ENCODE results near the gene MAP7. TPM values are rescaled to one million over a fixed set of nuclear protein-coding genes. Genes with fewer than 3 reads are reported as not detected.

The MAP7 gene
- total RNA-seq, 5 donors from 2014 or later (not counting 1 experiment from before 2014, with no cell fraction given): 0.33 to 0.73 (median 0.57) TPM

GRCh38 chr6:136333824-136334464 is 216.3 kb downstream of the MAP7 start:
- ATAC-seq (replicated peaks in 1 of 4) (no peak), DNase-seq (no peak)
- Mint-ChIP-seq H3K36me3 (no peaks in the 10 kb centered on the region), H3K4me1 (no peaks in the 10 kb centered on the region), H3K9me3 (no peaks in the 10 kb centered on the region), H3K27ac (no peak overlapping the region), H3K27me3 (peaks cover 0 to 1% of the 10 kb centered on the region in 2 donors), H3K4me3 (no peak overlapping the region)
- H3K9me3 ChIP-seq: no peaks in the 10 kb centered on the region
- no peaks in the 10 kb centered on the region for H3K4me1 ChIP-seq (ENCODE audit: control insufficient read depth in 1 of 2, extremely low read depth in 1 of 2, insufficient read depth in 2 of 2, low read length in 2 of 2)
- CTCF ChIA-PET: no interaction called here
- WGBS (ENCODE audit: insufficient coverage): 75% methylated on average over 11 of the region's 11 CpGs
- no peaks in the 10 kb centered on the region for H3K36me3 ChIP-seq (ENCODE audit: control insufficient read depth in 2 of 2, extremely low read depth in 1 of 2, insufficient read depth in 1 of 2, low read length in 1 of 2)
- POLR2A ChIA-PET: no interaction called here
- peaks cover 0 to 8% of the 10 kb centered on the region in 2 experiments for H3K27me3 ChIP-seq (replicated peaks in 1 of 2; ENCODE audit: control insufficient read depth in 2 of 2, extremely low read depth in 1 of 2, insufficient read depth in 2 of 2, low read length in 1 of 2)
- H3K4me3 ChIP-seq (ENCODE audit: control insufficient read depth in 1 of 2, extremely low read depth in 1 of 2, low read length in 1 of 2): no peak overlapping the region
- no peak overlapping the region for H3K27ac ChIP-seq (ENCODE audit: low read length)

GRCh38 chr6:136331461-136331860 is 218.8 kb downstream of the MAP7 start:
- H3K27me3 Mint-ChIP-seq: peaks cover 0 to 1% of the 10 kb centered on the region in 2 donors
- no peaks in the 10 kb centered on the region for H3K36me3 Mint-ChIP-seq
- Histone ChIP-seq H3K4me1 (ENCODE audit: control insufficient read depth in 1 of 2, extremely low read depth in 1 of 2, insufficient read depth in 2 of 2, low read length in 2 of 2) (no peaks in the 10 kb centered on the region), H3K27ac (ENCODE audit: low read length) (no peak overlapping the region), H3K9me3 (no peaks in the 10 kb centered on the region), H3K36me3 (ENCODE audit: control insufficient read depth in 2 of 2, extremely low read depth in 1 of 2, insufficient read depth in 1 of 2, low read length in 1 of 2) (no peaks in the 10 kb centered on the region), H3K27me3 (replicated peaks in 1 of 2; ENCODE audit: control insufficient read depth in 2 of 2, extremely low read depth in 1 of 2, insufficient read depth in 2 of 2, low read length in 1 of 2) (peaks cover 0 to 8% of the 10 kb centered on the region in 2 experiments), H3K4me3 (ENCODE audit: control insufficient read depth in 1 of 2, extremely low read depth in 1 of 2, low read length in 1 of 2) (no peak overlapping the region)
- H3K4me3 Mint-ChIP-seq: no peak overlapping the region
- WGBS (ENCODE audit: insufficient coverage): no CpG with 5 or more reads among the region's 1 CpG
- no peaks in the 10 kb centered on the region for H3K9me3 Mint-ChIP-seq
- DNase-seq (no peak), ATAC-seq (replicated peaks in 1 of 4) (no peak)
- ChIA-PET CTCF (no interaction called here), POLR2A (no interaction called here)
- no peaks in the 10 kb centered on the region for H3K4me1 Mint-ChIP-seq
- no peak overlapping the region for H3K27ac Mint-ChIP-seq

- ATAC-seq (replicated peaks in 1 of 4) (no peak), DNase-seq (no peak)
- Histone ChIP-seq H3K27ac (ENCODE audit: low read length) (no peak overlapping the region), H3K36me3 (ENCODE audit: control insufficient read depth in 2 of 2, extremely low read depth in 1 of 2, insufficient read depth in 1 of 2, low read length in 1 of 2) (no peaks in the 10 kb centered on the region), H3K9me3 (no peaks in the 10 kb centered on the region), H3K4me1 (ENCODE audit: control insufficient read depth in 1 of 2, extremely low read depth in 1 of 2, insufficient read depth in 2 of 2, low read length in 2 of 2) (no peaks in the 10 kb centered on the region), H3K27me3 (replicated peaks in 1 of 2; ENCODE audit: control insufficient read depth in 2 of 2, extremely low read depth in 1 of 2, insufficient read depth in 2 of 2, low read length in 1 of 2) (peaks cover 0 to 8% of the 10 kb centered on the region in 2 experiments), H3K4me3 (ENCODE audit: control insufficient read depth in 1 of 2, extremely low read depth in 1 of 2, low read length in 1 of 2) (no peak overlapping the region)
- H3K4me3 Mint-ChIP-seq: no peak overlapping the region
- ChIA-PET POLR2A (interaction anchor here in 1 of 2 donors (0.6 kb wide), 1 partner anchor 10 kb away, joined by 4 read pairs; no protein-coding TSS in a partner anchor), CTCF (no interaction called here)
- peaks cover 0 to 1% of the 10 kb centered on the region in 2 donors for H3K27me3 Mint-ChIP-seq
- 93% methylated on average over 8 of the region's 8 CpGs for WGBS (ENCODE audit: insufficient coverage)
- H3K36me3 Mint-ChIP-seq: no peaks in the 10 kb centered on the region
- no peak overlapping the region for H3K27ac Mint-ChIP-seq
- no peaks in the 10 kb centered on the region for H3K9me3 Mint-ChIP-seq
- no peaks in the 10 kb centered on the region for H3K4me1 Mint-ChIP-seq
Observed at GRCh38 chr6:136330634-136331033, 219.6 kb downstream of the MAP7 start.

- Histone ChIP-seq H3K9me3 (no peaks in the 10 kb centered on the region), H3K4me3 (ENCODE audit: control insufficient read depth in 1 of 2, extremely low read depth in 1 of 2, low read length in 1 of 2) (no peak overlapping the region), H3K27me3 (replicated peaks in 1 of 2; ENCODE audit: control insufficient read depth in 2 of 2, extremely low read depth in 1 of 2, insufficient read depth in 2 of 2, low read length in 1 of 2) (peaks cover 0 to 3% of the 10 kb centered on the region in 2 experiments), H3K27ac (ENCODE audit: low read length) (no peak overlapping the region), H3K36me3 (ENCODE audit: control insufficient read depth in 2 of 2, extremely low read depth in 1 of 2, insufficient read depth in 1 of 2, low read length in 1 of 2) (no peaks in the 10 kb centered on the region), H3K4me1 (ENCODE audit: control insufficient read depth in 1 of 2, extremely low read depth in 1 of 2, insufficient read depth in 2 of 2, low read length in 2 of 2) (no peaks in the 10 kb centered on the region)
- no peak overlapping the region for H3K4me3 Mint-ChIP-seq
- no peaks in the 10 kb centered on the region for H3K9me3 Mint-ChIP-seq
- no peaks in the 10 kb centered on the region for H3K27me3 Mint-ChIP-seq
- WGBS (ENCODE audit: insufficient coverage): 97% methylated on average over 4 of the region's 8 CpGs
- H3K4me1 Mint-ChIP-seq: no peaks in the 10 kb centered on the region
- ChIA-PET POLR2A (no interaction called here), CTCF (no interaction called here)
- H3K27ac Mint-ChIP-seq: no peak overlapping the region
- ATAC-seq (replicated peaks in 1 of 4) (no peak), DNase-seq (no peak)
- H3K36me3 Mint-ChIP-seq: no peaks in the 10 kb centered on the region
Observed at GRCh38 chr6:136326038-136326553, 224.1 kb downstream of the MAP7 start.

- DNase-seq (no peak), ATAC-seq (replicated peaks in 1 of 4) (no peak)
- Mint-ChIP-seq H3K36me3 (no peaks in the 10 kb centered on the region), H3K27ac (no peak overlapping the region), H3K27me3 (no peaks in the 10 kb centered on the region), H3K9me3 (no peaks in the 10 kb centered on the region), H3K4me1 (no peaks in the 10 kb centered on the region), H3K4me3 (no peak overlapping the region)
- no peak overlapping the region for H3K4me3 ChIP-seq (ENCODE audit: control insufficient read depth in 1 of 2, extremely low read depth in 1 of 2, low read length in 1 of 2)
- H3K9me3 ChIP-seq: no peaks in the 10 kb centered on the region
- ChIA-PET POLR2A (interaction anchor here in 1 of 2 donors (0.5 kb wide), 1 partner anchor 794 kb away, joined by 3 read pairs; no protein-coding TSS in a partner anchor), CTCF (interaction anchor here in 1 of 2 donors (0.5 kb wide), 1 partner anchor 465 kb away, joined by 3 read pairs; no protein-coding TSS in a partner anchor)
- no peaks in the 10 kb centered on the region for H3K4me1 ChIP-seq (ENCODE audit: control insufficient read depth in 1 of 2, extremely low read depth in 1 of 2, insufficient read depth in 2 of 2, low read length in 2 of 2)
- no peaks in the 10 kb centered on the region for H3K27me3 ChIP-seq (replicated peaks in 1 of 2; ENCODE audit: control insufficient read depth in 2 of 2, extremely low read depth in 1 of 2, insufficient read depth in 2 of 2, low read length in 1 of 2)
- WGBS (ENCODE audit: insufficient coverage): 82% methylated on average over 6 of the region's 10 CpGs
- no peaks in the 10 kb centered on the region for H3K36me3 ChIP-seq (ENCODE audit: control insufficient read depth in 2 of 2, extremely low read depth in 1 of 2, insufficient read depth in 1 of 2, low read length in 1 of 2)
- H3K27ac ChIP-seq (ENCODE audit: low read length): no peak overlapping the region
Observed at GRCh38 chr6:136324686-136325380, 225.4 kb downstream of the MAP7 start.

- H3K27me3 Mint-ChIP-seq: no peaks in the 10 kb centered on the region
- ChIA-PET POLR2A (no interaction called here), CTCF (interaction anchor here in 1 of 2 donors (0.6 kb wide), 1 partner anchor 406 kb away, joined by 5 read pairs; no protein-coding TSS in a partner anchor)
- H3K4me1 Mint-ChIP-seq: no peaks in the 10 kb centered on the region
- Histone ChIP-seq H3K27me3 (replicated peaks in 1 of 2; ENCODE audit: control insufficient read depth in 2 of 2, extremely low read depth in 1 of 2, insufficient read depth in 2 of 2, low read length in 1 of 2) (no peaks in the 10 kb centered on the region), H3K27ac (ENCODE audit: low read length) (no peak overlapping the region), H3K9me3 (no peaks in the 10 kb centered on the region), H3K4me1 (ENCODE audit: control insufficient read depth in 1 of 2, extremely low read depth in 1 of 2, insufficient read depth in 2 of 2, low read length in 2 of 2) (no peaks in the 10 kb centered on the region), H3K4me3 (ENCODE audit: control insufficient read depth in 1 of 2, extremely low read depth in 1 of 2, low read length in 1 of 2) (no peak overlapping the region), H3K36me3 (ENCODE audit: control insufficient read depth in 2 of 2, extremely low read depth in 1 of 2, insufficient read depth in 1 of 2, low read length in 1 of 2) (no peaks in the 10 kb centered on the region)
- H3K27ac Mint-ChIP-seq: no peak overlapping the region
- H3K36me3 Mint-ChIP-seq: no peaks in the 10 kb centered on the region
- no peak for DNase-seq
- 70% methylated on average over 2 of the region's 10 CpGs for WGBS (ENCODE audit: insufficient coverage)
- H3K4me3 Mint-ChIP-seq: no peak overlapping the region
- H3K9me3 Mint-ChIP-seq: no peaks in the 10 kb centered on the region
- no peak for ATAC-seq (replicated peaks in 1 of 4)
Observed at GRCh38 chr6:136323431-136324112, 226.7 kb downstream of the MAP7 start.

All from T-cell (primary cell).